GM21526 (cell line): ENCODE measurements around the gene DAAM1.

Source experiments
- ATAC-seq: cut with Tn5 transposase; IDR thresholded peaks from one replicate; pipeline ENCODE4 v1.9.1; 2021; ENCODE audit warnings: moderate library complexity; ENCODE audit not compliant: unreplicated experiment, low FRiP score

DAAM1 gene

GRCh38 chr14:59333668-59334067 lies 145.2 kb downstream of the DAAM1 start:
- ATAC-seq: no peak

- ATAC-seq: no peak
Measured at GRCh38 chr14:59334253-59334652, 145.8 kb downstream of the DAAM1 start.

DNA sequence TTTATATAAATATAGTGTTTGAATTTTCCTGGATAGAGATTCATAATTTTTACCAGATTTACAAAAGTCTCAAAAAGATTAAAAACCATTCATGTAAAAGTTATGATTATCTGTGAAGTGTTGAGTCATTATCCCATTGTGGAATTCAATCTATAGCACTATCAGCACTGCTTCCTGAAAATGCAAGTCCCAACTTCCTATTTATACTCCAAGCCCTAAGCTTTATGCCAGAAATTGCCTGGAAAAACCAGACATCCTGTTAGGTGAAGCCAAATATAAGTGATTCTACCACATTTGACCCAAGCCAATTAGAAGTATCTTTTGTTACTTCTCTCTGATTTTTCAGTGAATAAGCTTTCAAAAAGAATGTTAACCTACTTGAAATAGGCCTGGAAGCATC lies 147.6 kb downstream of the DAAM1 start:
- no peak for ATAC-seq

DNA sequence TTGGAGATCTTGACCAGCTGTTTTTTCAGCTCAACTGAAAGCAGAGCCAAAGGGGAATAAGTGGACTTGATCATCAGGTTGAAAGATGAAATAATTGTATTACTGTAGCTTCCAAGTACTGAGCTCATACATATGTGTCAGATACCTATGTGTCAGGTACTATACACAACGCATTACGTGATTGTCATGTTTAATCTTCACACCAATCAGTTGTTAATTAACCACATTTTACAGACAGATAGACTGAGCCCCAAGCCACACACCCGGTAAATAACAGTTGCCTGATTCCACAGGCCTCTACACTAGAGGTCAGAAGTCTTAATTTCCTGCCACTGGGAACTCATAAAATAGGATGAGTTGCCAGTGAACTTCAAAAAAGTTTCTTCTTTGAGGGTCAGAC lies 148.2 kb downstream of the DAAM1 start:
- no peak for ATAC-seq

DNA sequence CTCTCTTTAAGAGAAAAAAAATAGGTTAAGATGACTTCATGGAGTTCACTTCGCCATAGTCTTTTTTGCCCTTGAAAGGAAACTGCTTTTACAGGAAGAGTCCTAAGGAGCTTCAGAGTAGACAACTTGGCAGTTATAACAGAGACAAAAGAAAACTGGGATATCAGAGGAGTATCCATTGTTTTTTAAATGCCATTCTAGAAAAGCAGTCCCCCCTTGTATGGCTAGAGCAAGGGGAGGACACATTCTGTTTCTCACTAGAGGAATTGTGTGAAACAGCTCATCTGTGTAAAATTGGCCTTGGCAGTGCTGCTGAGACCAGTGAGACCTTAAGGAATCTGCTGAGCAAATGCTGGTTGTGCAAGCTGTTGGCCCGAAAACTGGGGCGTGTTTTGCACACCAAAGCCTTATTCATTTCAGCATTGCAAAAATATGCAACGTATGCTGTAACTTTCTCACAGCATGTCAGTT lies 148.7 kb downstream of the DAAM1 start:
- ATAC-seq: no peak

DNA sequence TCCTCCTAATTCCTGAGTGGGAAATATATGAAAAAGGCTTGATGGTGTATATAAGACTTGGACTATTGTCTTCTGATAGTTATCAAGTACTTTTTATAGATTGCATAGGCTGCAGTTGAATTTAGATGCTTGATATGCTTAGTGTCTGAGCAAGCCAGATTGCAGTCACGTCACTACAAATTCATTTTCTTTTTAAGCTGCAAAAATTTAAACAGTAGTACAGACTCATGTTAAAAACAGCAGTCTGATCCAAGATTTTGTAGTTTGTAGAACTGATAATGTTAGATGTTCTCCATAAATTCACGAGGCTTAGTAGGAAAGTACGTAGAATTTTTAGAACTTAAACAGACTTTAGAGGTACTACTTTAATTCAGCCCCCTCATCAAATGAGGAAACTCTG lies 150.3 kb downstream of the DAAM1 start:
- ATAC-seq: no peak

- no peak for ATAC-seq
Measured at GRCh38 chr14:59339524-59340330, 151.3 kb downstream of the DAAM1 start.

DNA sequence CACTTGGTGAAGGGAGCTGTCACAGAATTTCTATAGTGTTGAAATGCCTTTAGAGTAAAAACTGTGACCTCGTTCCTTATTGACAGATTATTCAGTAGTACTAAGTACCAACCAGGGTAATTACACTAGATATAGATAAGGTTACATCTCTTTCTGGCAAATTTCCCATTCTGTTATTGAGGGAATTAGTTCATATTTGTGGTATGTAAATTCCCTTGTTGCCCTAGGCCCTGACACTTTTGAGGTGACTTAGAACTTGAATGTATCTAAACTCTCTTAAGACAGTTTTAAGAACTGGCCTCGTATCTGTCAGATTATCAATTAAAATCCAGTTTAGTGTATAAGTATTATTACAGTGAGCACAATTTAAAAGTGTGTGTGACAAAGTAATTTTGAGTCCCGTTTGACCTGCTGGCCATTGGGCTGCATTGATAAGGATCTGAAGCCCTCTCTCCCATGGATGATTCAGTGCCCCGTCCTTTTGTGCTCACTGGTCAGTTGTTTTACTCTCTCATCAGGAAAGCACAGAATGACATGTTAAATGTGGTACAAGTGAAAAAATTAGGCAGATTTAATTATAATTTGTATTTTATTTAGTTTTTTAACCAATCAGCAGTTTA lies 153.5 kb downstream of the DAAM1 start:
- ATAC-seq: no peak

DNA sequence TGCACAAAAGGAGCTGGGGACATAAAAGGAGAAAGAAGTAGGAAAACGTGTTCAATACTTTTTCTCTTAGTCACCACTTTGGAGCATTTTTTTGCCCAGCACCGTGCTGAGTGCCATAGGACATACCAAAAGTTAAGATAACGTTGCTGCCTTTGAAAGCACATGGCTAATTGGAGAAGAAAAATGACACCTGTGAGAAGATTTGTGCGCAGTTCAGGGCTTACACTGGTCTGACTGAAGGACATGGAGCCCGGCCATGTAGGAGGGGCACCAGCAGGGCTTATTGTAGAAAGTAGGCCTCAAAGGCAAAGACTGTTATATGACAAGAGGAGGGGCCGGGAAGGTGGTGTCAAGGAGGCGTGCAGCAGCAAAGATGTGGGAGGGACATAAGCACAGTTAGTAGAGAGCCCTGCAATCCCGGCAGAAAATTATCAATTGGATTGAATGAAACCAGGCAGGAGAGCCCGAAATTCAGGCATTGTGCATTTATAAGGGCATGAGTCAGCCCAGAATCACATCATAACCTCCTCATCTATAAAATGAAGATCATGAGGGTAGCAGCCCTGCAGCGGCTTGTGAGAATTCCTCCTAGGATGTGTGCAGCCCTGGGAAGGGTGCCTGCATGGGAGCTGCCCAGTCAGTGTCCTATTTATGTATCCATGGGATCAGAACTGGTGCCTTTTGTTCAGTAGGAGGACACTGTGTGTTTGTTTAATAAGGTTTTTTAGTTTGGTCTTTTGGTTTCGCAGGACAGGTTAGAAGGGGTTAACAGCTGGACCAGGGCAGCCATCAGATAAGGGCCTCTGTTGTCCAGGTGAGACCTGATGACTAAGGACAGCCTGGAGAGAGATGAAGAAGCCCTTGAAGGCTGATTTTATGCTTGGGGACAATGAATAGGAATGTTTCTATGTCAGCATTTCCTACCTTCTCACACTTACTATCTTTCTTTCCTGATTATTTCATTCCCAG lies 154.3 kb downstream of the DAAM1 start:
- ATAC-seq: no peak

GRCh38 chr14:59343585-59343984 lies 155.1 kb downstream of the DAAM1 start:
- no peak for ATAC-seq

GRCh38 chr14:59344016-59344415 lies 155.5 kb downstream of the DAAM1 start:
- ATAC-seq: no peak

GRCh38 chr14:59344691-59345455 lies 156.4 kb downstream of the DAAM1 start:
- no peak for ATAC-seq

- ATAC-seq: no peak
Measured at GRCh38 chr14:59346329-59346728, 157.9 kb downstream of the DAAM1 start.

DNA sequence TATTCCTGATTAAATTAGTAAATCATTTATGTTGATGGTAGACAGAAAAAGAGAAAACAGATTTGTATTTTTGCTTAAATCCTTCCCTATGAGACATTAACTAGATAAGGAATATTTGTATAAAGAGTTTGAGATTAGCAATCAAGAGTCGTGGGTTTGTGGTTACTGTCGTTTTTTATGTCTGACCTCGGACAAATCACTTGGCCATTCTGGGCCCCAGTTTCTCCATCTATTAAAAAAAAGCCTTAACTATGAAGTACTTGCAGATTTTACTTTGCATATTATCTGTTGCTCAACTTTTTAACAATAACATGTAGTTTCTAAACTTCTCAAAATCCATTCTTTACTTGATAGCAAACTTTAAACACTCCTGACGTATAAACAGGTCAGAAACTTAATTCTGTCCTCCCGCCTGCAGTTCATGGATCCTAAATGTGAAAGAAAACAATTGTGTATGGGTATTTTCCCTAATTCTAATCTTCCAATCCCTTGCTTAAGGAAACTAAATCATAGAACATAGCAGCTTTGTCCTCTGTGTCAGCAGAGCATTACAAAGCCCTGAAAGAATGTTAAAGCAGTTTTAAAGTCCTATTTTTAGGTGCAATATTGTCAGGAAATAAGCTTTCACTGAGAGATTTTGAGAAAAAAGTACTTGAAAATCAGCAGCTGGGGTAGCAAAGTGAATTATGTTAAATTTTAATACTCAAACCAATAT lies 158.5 kb downstream of the DAAM1 start:
- ATAC-seq: no peak

GRCh38 chr14:59347511-59347900 lies 159.0 kb downstream of the DAAM1 start:
- peak; percentile 69 for ATAC-seq

DNA sequence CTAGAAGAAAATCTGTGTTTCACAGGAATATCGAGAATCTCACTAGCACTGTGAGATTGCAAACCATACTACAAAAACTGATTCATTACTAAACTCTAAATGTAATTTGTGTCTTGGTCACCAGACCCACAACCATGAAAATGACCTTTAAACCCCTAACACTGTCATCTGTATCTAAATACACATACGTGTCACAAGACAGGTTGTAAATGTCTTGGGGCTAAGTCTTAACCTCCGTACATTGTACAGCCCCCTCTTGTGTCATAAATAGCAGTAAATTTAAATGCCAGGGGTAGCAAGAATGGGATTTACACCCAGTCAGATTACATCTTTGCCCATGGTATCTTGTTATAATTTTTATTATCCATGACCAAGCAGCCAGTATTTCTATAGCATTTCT lies 159.4 kb downstream of the DAAM1 start:
- no peak for ATAC-seq

- ATAC-seq: no peak
Measured at GRCh38 chr14:59349258-59349701, 160.8 kb downstream of the DAAM1 start.

DNA sequence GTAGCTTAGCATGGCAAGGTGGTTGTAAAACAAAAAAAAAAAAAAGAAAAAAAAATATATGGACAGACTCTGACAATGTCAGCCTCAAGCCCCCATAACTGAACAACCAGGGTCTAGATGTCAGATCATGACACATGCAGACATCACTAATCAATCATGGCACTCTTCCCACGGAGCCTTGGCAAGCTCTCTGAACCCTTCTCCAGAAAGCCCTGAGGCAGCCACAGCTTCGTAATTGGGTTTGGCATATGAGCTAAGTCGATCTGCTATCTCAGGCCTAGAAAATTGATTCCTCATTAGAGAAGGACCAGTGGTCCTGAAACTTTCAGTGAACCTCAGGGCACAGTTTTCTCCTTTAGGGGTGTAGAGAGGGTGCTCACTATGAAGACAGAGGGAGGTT lies 164.5 kb downstream of the DAAM1 start:
- no peak for ATAC-seq

GRCh38 chr14:59354666-59355065 lies 166.2 kb downstream of the DAAM1 start:
- ATAC-seq: no peak

GRCh38 chr14:59355091-59355490 lies 166.6 kb downstream of the DAAM1 start:
- no peak for ATAC-seq
